K562 (cell line): ENCODE results near the gene DMRT2. TPM values are rescaled to one million over a fixed set of nuclear protein-coding genes. Genes with fewer than 3 reads are reported as not detected.

Experiments
- ATAC-seq: fragments of 200-7000 bp; cut with Tn5 transposase; 3 replicates; pipeline ENCODE4 v1.9.1; 2020; ENCODE audit warnings: moderate library complexity
- BruUV-seq: library from RNA; stranded (reverse); fragments of 400-500 nt; replicated peaks from 2 replicates; lab custom pipeline; 2021; lab: Mats Ljungman, UMichigan
- CTCF ChIA-PET: fragments of 300-600 bp; formaldehyde crosslinking; extraction: SDS; loops from one replicate; lab custom pipeline; 2021; ENCODE audit warnings: low intra/inter-chr PET ratio; lab: Yijun Ruan, JAX
- POLR2A ChIA-PET: fragments of 300-600, 350-650 bp; sonication (Branson Sonifier 250); formaldehyde crosslinking; extraction: SDS; loops from one replicate; lab custom pipeline; 2021; ENCODE audit warnings: antibody characterized with exemption, inconsistent platforms; lab: Yijun Ruan, JAX
- DNase-seq, 4 experiments: peaks; one replicate each; pipeline versions ENCODE4 v3.0.0 to v3.0.0-alpha.2; 2011 to 2018; ENCODE audit warnings: low spot score in 3 of 4, mixed read lengths in 3 of 4; ENCODE audit errors: extremely low read depth in 1 of 4
- FAIRE-seq: peaks from 2 replicates; lab custom pipeline; 2011; peaks lifted over from hg19 to GRCh38; lab: Jason Lieb, UNC
- H2AFZ ChIP-seq: 2 replicates; pipeline ENCODE4 v1.6.0; 2011; ENCODE audit warnings: low read depth, low read length, control low read depth, inconsistent platforms
- H3K27ac ChIP-seq: fragments of 200-600 bp; 3 replicates; pipeline ENCODE4 v1.8.0; 2011; ENCODE audit warnings: low read depth, mild to moderate bottlenecking, control low read depth, inconsistent platforms, low read length, moderate library complexity, mixed read lengths; ENCODE audit errors: extremely low read depth
- H3K27me3 ChIP-seq, 2 experiments: fragments of 300-600 bp in 1 of 2; 2 replicates in 1 of 2; 3 replicates in 1 of 2; pipeline versions ENCODE4 v1.6.0 to v1.8.0; 2011; ENCODE audit warnings: inconsistent platforms in 2 of 2, low read length in 2 of 2, mild to moderate bottlenecking in 1 of 2, mixed read lengths in 1 of 2, moderate library complexity in 1 of 2; ENCODE audit not compliant: control insufficient read depth in 2 of 2, insufficient read depth in 2 of 2
- H3K36me3 ChIP-seq: fragments of 300-600 bp; 3 replicates; pipeline ENCODE4 v1.8.0; 2011; ENCODE audit warnings: mild to moderate bottlenecking, low read length, inconsistent platforms; ENCODE audit not compliant: control insufficient read depth, insufficient read depth
- H3K4me1 ChIP-seq, 2 experiments: fragments of 200-600 bp in 1 of 2; replicated peaks in 1 of 2; 2 replicates in 1 of 2; 3 replicates in 1 of 2; pipeline versions ENCODE4 v1.5.1 to v1.8.0; 2011; ENCODE audit warnings: inconsistent platforms in 2 of 2, low read length in 2 of 2, mild to moderate bottlenecking in 1 of 2, mixed read lengths in 1 of 2, moderate library complexity in 1 of 2; ENCODE audit not compliant: control insufficient read depth in 2 of 2, insufficient read depth in 2 of 2
- H3K4me2 ChIP-seq: 2 replicates; pipeline ENCODE4 v1.6.1; 2011; ENCODE audit warnings: low read length, control low read depth, inconsistent platforms, mixed read lengths; ENCODE audit not compliant: insufficient read depth
- H3K4me3 ChIP-seq: fragments of 200-600 bp; sonication (generic), shearing (Covaris generic); 2 replicates; pipeline ENCODE4 v1.5.1; 2016; ENCODE audit warnings: control low read depth, inconsistent platforms
- H3K79me2 ChIP-seq: fragments of 200-600 bp; 3 replicates; pipeline ENCODE4 v1.8.0; 2011; ENCODE audit warnings: low read length, inconsistent platforms; ENCODE audit not compliant: control insufficient read depth, insufficient read depth
- H3K9ac ChIP-seq, 2 experiments: 2 replicates each; pipeline versions ENCODE4 v1.6.0 to v1.6.1; 2011; ENCODE audit warnings: low read depth in 2 of 2, low read length in 2 of 2, control low read depth in 1 of 2, inconsistent platforms in 1 of 2, mild to moderate bottlenecking in 1 of 2, mixed read lengths in 1 of 2; ENCODE audit not compliant: insufficient read depth in 1 of 2
- H3K9me1 ChIP-seq: one replicate; pipeline ENCODE4 v1.6.0; 2011; ENCODE audit warnings: inconsistent platforms, mild to moderate bottlenecking, low read length, moderate library complexity; ENCODE audit not compliant: control insufficient read depth, insufficient read depth
- H3K9me3 ChIP-seq: replicated peaks from 2 replicates; pipeline ENCODE4 v1.5.1; 2011; ENCODE audit warnings: low read depth, low read length, inconsistent platforms; ENCODE audit not compliant: control insufficient read depth, insufficient read depth
- H4K20me1 ChIP-seq: replicated peaks from 2 replicates; pipeline ENCODE4 v1.6.1; 2011; ENCODE audit warnings: low read length, inconsistent platforms, mixed read lengths; ENCODE audit not compliant: control insufficient read depth, insufficient read depth
- BRD9 ChIP-seq: fragments of 450-650 bp; IDR thresholded peaks from 2 replicates; pipeline ENCODE4 v1.6.1; 2018; ENCODE audit warnings: low read depth; ENCODE audit not compliant: partially characterized antibody
- GTF3C2 ChIP-seq: IDR thresholded peaks from 3 replicates; pipeline ENCODE4 v1.6.1; 2011; ENCODE audit warnings: borderline replicate concordance, mild to moderate bottlenecking, moderate library complexity; ENCODE audit not compliant: insufficient read length; ENCODE audit errors: extremely low read depth
- JUND ChIP-seq, 2 experiments: IDR thresholded peaks; 2 replicates in 1 of 2; 3 replicates in 1 of 2; pipeline ENCODE4 v1.6.1; 2011; ENCODE audit warnings: borderline replicate concordance in 2 of 2, low read depth in 2 of 2, low read length in 2 of 2, improper control_type of control experiment in 1 of 2, missing biosample characterization in 1 of 2, missing genetic modification characterization in 1 of 2, missing genetic modification reagents in 1 of 2
- MNT ChIP-seq, 2 experiments: fragments of 450-650 bp; conservative IDR thresholded peaks; 2 replicates each; pipeline ENCODE4 v1.6.1; 2017; ENCODE audit warnings: mild to moderate bottlenecking in 2 of 2, moderate library complexity in 2 of 2
- SNIP1 ChIP-seq: fragments of 450-650 bp; IDR thresholded peaks from 2 replicates; pipeline ENCODE4 v1.7.1; 2017; ENCODE audit warnings: low read depth, mild to moderate bottlenecking
- ZNF124 ChIP-seq: sonication (generic); formaldehyde crosslinking; IDR thresholded peaks from 2 replicates; pipeline ENCODE4 v1.8.1; 2022; ENCODE audit warnings: missing genetic modification reagents
- ZNF146 ChIP-seq: IDR thresholded peaks from one replicate; pipeline ENCODE4 v1.6.1; 2018; ENCODE audit warnings: missing compliant biosample characterization; ENCODE audit not compliant: unreplicated experiment
- ZNF212 ChIP-seq: fragments of 450-650 bp; formaldehyde crosslinking; IDR thresholded peaks from 2 replicates; pipeline ENCODE4 v1.4.0; 2020; ENCODE audit warnings: mild to moderate bottlenecking
- WGBS: fragments of 100-300 bp; shearing (Covaris generic); methylation state at CpG from one replicate; pipeline ENCODE4 v1.1.6; 2016; ENCODE audit warnings: low coverage, mixed read lengths; ENCODE audit not compliant: insufficient coverage; ENCODE audit errors: missing lambda C conversion rate; 5-methylcytosine and 5-hydroxymethylcytosine counted together
- in situ Hi-C: fragments of 300-500 bp; cut with MboI; formaldehyde crosslinking; loops from 4 replicates; pipeline ENCODE4 v1.15.0; 2018; ENCODE audit warnings: inconsistent platforms, mixed read lengths
- intact Hi-C: fragments of 100-400 bp; cut with micrococcal nuclease; formaldehyde crosslinking; loops from 2 replicates; pipeline ENCODE4 v1.14.2; 2022
- polyA plus RNA-seq, 8 experiments: library from polyadenylated mRNA; depleted of rRNA in 4 of 8; stranded (reverse) in 5 of 8; unstranded in 3 of 8; fragments of >200 nt; fragmentation: Nextera tagmentation in 2 of 8; fragmentation: Illumina TruSeq in 1 of 8; extraction: Ambion mirVana in 2 of 8; extraction: Trizol in 1 of 8; gene quantifications; 2 replicates each; pipeline versions ENCODE4 v1.2.1 to v1.2.3, GENCODE V29; 2011 to 2014; ENCODE audit warnings: inconsistent platforms in 1 of 8, missing spikeins in 1 of 8
- total RNA-seq, 7 experiments: library from RNA; depleted of rRNA in 6 of 7; stranded (reverse); fragments of >200 nt in 6 of 7; fragmentation: Illumina TruSeq in 2 of 7; extraction: Trizol in 2 of 7; gene quantifications; 2 replicates each; pipeline versions ENCODE4 v1.2.1 to v1.2.3, GENCODE V29; 2011 to 2021; ENCODE audit warnings: low replicate concordance in 1 of 7

DMRT2 gene
- total and polyA plus RNA-seq, 9 of the 15 experiments (the other 6 are each of a cell fraction or from before 2014, with no cell fraction given), result not detected

GRCh38 chr9:1073497-1073896 lies 23.3 kb downstream of the DMRT2 start (continued):
- TF ChIP-seq MNT (conservative IDR thresholded peaks at IDR 0.05) (no peak), ZNF212 (CRISPR knock-in tag) (no peak), BRD9 (no peak), SNIP1 (no peak)

- H3K27ac ChIP-seq, result no peak overlapping the region
- no peaks in the 10 kb centered on the region for H3K4me1 ChIP-seq
- no TSS peak for BruUV-seq
- no peak for ATAC-seq
- H4K20me1 ChIP-seq, result no peaks in the 10 kb centered on the region
- FAIRE-seq, result no peak
- H3K79me2 ChIP-seq, result no peaks in the 10 kb centered on the region
- no peak overlapping the region for H3K9ac ChIP-seq
- POLR2A ChIA-PET, result no interaction called here
- H3K4me2 ChIP-seq, result no peak overlapping the region
- no peaks in the 10 kb centered on the region for H3K27me3 ChIP-seq
- no peaks in the 10 kb centered on the region for H3K36me3 ChIP-seq
- WGBS, result 0% methylated on average over 2 of the region's 2 CpGs
- intact Hi-C loops, result no loop called here
- no peaks in the 10 kb centered on the region for H3K9me3 ChIP-seq
- H3K9me1 ChIP-seq, result no peaks in the 10 kb centered on the region
- H2AFZ ChIP-seq, result no peak overlapping the region
- CTCF ChIA-PET, result no interaction called here
- no peak overlapping the region for H3K4me3 ChIP-seq
- DNase-seq, result no peak
- in situ Hi-C loops, result no loop called here
- TF ChIP-seq GTF3C2, result no peak
- TF ChIP-seq JUND (IDR thresholded peaks at IDR 0.05; ENCODE audit: borderline replicate concordance, low read depth, low read length), result no peak
- no peak for TF ChIP-seq JUND (tag; IDR thresholded peaks at IDR 0.05; ENCODE audit: borderline replicate concordance, low read depth, low read length)
- no peak for TF ChIP-seq ZNF146 (CRISPR knock-in tag)
- no peak for TF ChIP-seq ZNF124 (CRISPR knock-in tag)
Observed at GRCh38 chr9:1077616-1078015, 27.5 kb downstream of the DMRT2 start.
